ENCODE results near the gene EFNA3.
A peak's percentile ranks its signal among the peaks of the same experiment; 100 is the strongest.

EFNA3 gene

DNA sequence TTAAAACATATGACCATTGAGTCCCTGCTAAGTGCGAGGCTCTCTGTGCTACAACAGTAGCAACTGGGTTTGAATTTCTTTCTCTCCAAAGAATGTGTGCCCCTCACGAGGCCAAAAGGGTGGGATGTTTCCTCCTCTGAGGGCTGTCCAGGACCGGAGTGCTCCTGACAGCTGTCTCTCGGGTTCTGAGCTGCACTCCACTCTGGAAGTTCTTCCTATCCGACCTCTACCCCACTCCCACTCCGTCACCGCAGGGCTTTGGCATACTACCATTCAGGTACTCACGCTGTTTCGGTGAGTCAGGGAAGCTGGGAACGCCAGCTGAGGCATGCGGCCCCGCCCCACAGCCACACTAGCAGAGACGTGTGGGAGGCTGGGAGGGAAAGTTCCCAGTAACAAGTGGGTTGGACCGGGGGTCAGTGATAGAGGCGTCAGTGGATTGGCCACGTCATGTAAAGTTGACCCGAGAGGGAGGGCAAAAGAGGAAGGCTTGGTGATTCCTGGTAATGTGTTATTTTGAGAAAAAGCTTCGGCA is 56.3 kb downstream of the EFNA3 start:
- no peak for DNase-seq

DNA sequence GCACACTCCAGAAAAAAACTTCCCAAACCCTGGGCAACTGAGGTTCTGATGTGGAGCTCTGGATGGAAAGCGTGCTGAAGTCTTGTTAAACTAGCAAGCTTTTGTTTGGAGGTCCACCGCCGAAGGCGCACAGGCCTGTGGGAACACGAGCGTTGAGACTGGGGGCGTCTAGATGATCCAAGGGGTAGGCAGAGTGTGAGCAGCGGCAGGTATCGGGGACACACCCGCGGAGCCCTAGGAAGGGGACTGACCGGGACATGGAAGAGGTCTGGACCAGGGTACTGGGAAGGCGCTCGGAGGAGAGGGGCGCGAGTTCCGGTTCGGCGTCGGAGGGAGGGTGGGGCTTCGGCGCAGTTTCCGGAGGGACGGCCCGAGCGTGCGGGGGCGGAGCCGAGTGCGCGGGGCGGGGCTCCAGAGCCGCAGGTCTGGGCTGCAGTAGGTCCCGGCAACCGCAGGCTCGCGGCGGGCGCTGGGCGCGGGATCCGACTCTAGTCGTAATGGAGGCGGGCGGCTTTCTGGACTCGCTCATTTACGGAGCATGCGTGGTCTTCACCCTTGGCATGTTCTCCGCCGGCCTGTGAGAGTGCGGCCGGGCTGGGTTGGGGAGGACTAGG is 56.9 kb downstream of the EFNA3 start, which contains the start of gene SLC50A1:
SLC50A1 (plus strand) TSS at position 438 of the 614 bp plus-strand sequence; CDS start at position 498, 60 bp downstream.
- peak; percentile 76 for DNase-seq

DNA sequence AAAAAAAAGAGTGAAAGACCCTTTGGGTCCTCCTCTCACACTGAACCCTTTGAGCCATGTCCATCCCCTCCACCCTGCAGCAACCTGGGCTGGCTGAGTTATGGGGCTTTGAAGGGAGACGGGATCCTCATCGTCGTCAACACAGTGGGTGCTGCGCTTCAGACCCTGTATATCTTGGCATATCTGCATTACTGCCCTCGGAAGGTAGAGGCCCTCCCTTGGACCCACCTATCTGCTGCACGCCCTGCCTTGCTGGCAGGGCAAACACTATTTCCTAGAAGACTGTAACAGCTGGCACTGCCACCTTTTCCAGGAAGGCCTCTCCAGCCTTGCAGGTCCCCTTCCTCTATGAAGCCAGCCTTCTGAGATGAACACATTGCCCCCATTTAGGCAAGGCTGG is 58.1 kb downstream of the EFNA3 start:
- no peak for DNase-seq
